ENCODE measurements around the gene RNF130. TPM values are rescaled to one million over a fixed set of nuclear protein-coding genes. Genes with fewer than 3 reads are reported as not detected.

RNF130 gene
- total and polyA plus RNA-seq, 9 of the 15 experiments (the other 6 are each of a cell fraction or from before 2014, with no cell fraction given): 5.8 to 39.4 (median 27.1) TPM

DNA sequence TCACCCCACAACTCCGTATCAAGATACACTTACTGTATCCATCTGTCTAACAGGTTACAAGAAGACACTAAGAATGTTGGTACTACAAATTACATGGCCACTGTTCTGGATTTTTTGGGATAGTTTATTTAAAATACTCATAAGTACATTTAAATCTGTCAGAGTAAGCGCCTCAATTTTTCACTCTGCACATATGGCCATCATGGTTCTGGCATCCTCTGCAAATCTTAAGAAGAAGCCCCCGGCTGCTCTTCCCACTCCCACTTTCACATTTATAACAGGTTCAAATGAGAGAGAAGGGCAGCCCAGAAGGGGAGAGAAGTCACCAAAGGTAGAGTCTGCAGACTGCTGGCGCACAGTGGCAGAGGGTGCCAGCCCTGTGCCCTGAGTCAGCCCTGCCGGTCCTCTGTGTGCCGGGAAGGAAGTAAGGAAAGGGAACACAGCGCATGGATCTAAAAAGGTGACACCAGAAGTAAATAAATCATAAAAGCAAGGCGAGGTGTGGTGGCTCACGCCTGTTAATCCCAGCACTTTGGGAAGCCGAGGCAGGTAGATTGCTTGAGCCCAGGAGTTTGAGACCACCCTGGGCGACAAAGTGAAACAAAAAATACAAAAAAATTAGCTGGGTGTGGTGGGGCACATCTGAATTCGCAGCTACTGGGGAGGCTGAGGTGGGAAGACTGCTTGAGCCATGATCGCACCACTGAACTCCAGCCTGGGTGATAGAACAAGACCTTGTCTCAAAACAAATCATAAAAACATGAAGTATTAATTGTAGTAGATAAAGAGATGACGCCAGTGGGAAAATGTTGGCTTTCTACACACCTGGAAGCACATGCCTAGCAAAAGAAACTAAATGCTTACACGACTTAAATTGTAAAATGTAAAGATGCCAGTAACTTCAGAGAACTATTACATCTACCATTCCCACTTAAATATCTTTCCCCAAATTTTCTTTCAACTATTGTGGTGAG lies 30.0 kb downstream of the RNF130 start:
- Histone ChIP-seq H3K4me3 (no peak overlapping the region), H3K4me1 (replicated peaks in 1 of 2; ENCODE audit: control insufficient read depth in 2 of 2, insufficient read depth in 2 of 2, low read length in 2 of 2) (no peaks in the 10 kb centered on the region), H3K27me3 (ENCODE audit: control insufficient read depth in 2 of 2, insufficient read depth in 2 of 2, low read length in 2 of 2) (no peaks in the 10 kb centered on the region), H2AFZ (ENCODE audit: low read depth, low read length) (no peak overlapping the region), H3K9me1 (ENCODE audit: control insufficient read depth, insufficient read depth, low read length) (no peaks in the 10 kb centered on the region), H4K20me1 (replicated peaks; ENCODE audit: control insufficient read depth, insufficient read depth, low read length) (no peaks in the 10 kb centered on the region), H3K36me3 (ENCODE audit: control insufficient read depth, insufficient read depth, low read length) (peaks cover 8% of the 10 kb centered on the region), H3K27ac (ENCODE audit: extremely low read depth, low read depth, low read length) (no peak overlapping the region), H3K79me2 (ENCODE audit: control insufficient read depth, insufficient read depth, low read length) (no peaks in the 10 kb centered on the region), H3K9ac (ENCODE audit: insufficient read depth in 1 of 2, low read depth in 2 of 2, low read length in 2 of 2) (no peak overlapping the region), H3K9me3 (replicated peaks; ENCODE audit: control insufficient read depth, insufficient read depth, low read depth, low read length) (peaks cover 7% of the 10 kb centered on the region), H3K4me2 (ENCODE audit: insufficient read depth, low read length) (no peak overlapping the region)
- POLR2A ChIA-PET: no interaction called here
- no TSS peak for BruUV-seq (replicated peaks)
- ATAC-seq: no peak
- no peak for DNase-seq (ENCODE audit: extremely low read depth in 1 of 4, low spot score in 3 of 4)
- TF ChIP-seq, protein P1, sequence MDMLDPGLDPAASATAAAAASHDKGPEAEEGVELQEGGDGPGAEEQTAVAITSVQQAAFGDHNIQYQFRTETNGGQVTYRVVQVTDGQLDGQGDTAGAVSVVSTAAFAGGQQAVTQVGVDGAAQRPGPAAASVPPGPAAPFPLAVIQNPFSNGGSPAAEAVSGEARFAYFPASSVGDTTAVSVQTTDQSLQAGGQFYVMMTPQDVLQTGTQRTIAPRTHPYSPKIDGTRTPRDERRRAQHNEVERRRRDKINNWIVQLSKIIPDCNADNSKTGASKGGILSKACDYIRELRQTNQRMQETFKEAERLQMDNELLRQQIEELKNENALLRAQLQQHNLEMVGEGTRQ (CRISPR knock-in tag; IDR thresholded peaks at IDR 0.05): no peak
- TF ChIP-seq ELF1 (tag; IDR thresholded peaks at IDR 0.05) (no peak), PHTF2 (CRISPR knock-in tag; IDR thresholded peaks at IDR 0.05) (no peak), U2AF2 (optimal IDR thresholded peaks at IDR 0.05; ENCODE audit: low read depth, low read length) (no peak), ZFP30 (CRISPR knock-in tag; IDR thresholded peaks at IDR 0.05; ENCODE audit: borderline replicate concordance) (no peak), ZNF134 (CRISPR knock-in tag; conservative IDR thresholded peaks at IDR 0.05) (no peak)
- TF ChIP-seq, protein P2, sequence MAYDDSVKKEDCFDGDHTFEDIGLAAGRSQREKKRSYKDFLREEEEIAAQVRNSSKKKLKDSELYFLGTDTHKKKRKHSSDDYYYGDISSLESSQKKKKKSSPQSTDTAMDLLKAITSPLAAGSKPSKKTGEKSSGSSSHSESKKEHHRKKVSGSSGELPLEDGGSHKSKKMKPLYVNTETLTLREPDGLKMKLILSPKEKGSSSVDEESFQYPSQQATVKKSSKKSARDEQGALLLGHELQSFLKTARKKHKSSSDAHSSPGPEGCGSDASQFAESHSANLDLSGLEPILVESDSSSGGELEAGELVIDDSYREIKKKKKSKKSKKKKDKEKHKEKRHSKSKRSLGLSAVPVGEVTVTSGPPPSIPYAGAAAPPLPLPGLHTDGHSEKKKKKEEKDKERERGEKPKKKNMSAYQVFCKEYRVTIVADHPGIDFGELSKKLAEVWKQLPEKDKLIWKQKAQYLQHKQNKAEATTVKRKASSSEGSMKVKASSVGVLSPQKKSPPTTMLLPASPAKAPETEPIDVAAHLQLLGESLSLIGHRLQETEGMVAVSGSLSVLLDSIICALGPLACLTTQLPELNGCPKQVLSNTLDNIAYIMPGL (CRISPR knock-in tag; IDR thresholded peaks at IDR 0.05): no peak
- TF ChIP-seq, protein P3, sequence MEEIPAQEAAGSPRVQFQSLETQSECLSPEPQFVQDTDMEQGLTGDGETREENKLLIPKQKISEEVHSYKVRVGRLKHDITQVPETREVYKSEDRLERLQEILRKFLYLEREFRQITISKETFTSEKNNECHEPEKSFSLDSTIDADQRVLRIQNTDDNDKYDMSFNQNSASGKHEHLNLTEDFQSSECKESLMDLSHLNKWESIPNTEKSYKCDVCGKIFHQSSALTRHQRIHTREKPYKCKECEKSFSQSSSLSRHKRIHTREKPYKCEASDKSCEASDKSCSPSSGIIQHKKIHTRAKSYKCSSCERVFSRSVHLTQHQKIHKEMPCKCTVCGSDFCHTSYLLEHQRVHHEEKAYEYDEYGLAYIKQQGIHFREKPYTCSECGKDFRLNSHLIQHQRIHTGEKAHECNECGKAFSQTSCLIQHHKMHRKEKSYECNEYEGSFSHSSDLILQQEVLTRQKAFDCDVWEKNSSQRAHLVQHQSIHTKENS (CRISPR knock-in tag; IDR thresholded peaks at IDR 0.05): no peak
- CTCF ChIA-PET (ENCODE audit: low intra/inter-chr PET ratio): no interaction called here
- in situ Hi-C loops (cut with MboI) (no loop called here), intact Hi-C loops (cut with micrococcal nuclease) (no loop called here)
- FAIRE-seq: no peak
- WGBS (ENCODE audit: insufficient coverage, low coverage, missing lambda C conversion rate): 67% methylated on average over 15 of the region's 15 CpGs
